ELF-1 (cell line): Measurements from ENCODE around the gene ZBTB9.

Experiments
- DNase-seq: peaks from one replicate; pipeline ENCODE4 v3.0.0-alpha.2; 2016; ENCODE audit warnings: low read depth, low spot score

The ZBTB9 gene

GRCh38 chr6:33454009-33454946, at the start of gene ZBTB9:
ZBTB9 (plus strand) TSS chr6:33454576; CDS start chr6:33455101, 525 bp downstream.
- peak; percentile 98 for DNase-seq

DNA sequence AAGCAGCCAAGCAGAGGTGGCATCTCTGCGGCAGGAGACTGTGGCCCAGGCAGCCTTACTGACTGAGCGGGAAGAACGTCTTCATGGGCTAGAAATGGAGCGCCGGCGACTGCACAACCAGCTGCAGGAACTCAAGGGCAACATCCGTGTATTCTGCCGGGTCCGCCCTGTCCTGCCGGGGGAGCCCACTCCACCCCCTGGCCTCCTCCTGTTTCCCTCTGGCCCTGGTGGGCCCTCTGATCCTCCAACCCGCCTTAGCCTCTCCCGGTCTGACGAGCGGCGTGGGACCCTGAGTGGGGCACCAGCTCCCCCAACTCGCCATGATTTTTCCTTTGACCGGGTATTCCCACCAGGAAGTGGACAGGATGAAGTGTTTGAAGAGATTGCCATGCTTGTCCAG, 49.5 kb upstream of the ZBTB9 start:
- no peak for DNase-seq

- no peak for DNase-seq
Observed at GRCh38 chr6:33405386-33405940, 48.9 kb upstream of the ZBTB9 start.

DNA sequence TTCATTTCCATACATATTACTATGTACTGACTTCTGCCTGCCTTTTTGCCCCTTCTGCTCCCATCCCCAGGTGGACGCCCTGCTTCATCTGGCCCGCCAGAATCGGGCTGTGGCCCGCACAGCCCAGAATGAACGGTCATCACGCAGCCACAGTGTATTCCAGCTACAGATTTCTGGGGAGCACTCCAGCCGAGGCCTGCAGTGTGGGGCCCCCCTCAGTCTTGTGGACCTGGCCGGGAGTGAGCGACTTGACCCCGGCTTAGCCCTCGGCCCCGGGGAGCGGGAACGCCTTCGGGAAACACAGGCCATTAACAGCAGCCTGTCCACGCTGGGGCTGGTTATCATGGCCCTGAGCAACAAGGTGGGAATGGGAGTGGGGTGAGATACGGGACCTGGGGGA, 48.2 kb upstream of the ZBTB9 start:
- no peak for DNase-seq

DNA sequence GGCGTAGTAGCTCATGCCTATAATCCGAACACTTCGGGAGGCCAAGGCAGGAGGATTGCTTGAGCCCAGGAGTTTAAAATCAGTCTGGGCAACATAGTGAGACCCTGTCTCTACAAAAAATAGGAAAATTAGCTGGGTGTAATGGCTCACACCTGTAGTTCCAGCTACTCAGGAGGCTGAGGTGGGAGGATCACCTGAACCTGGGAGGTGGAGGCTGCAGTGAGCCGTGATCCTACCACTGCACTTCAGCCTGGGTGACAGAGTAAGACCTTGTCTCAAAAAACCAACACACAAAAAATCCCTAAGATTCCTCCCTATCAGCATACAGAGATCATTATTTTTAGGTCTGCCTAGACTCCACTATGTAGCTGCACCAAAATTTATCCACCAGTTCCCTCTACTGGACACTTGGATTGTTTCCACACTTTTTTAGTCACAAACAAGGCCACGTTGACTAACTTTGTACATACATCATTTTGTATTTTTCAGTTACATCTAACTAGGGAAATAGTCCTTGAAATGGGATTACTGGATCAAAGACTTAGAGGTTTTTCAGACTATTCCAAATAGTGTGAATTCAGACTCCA, 47.2 kb upstream of the ZBTB9 start:
- no peak for DNase-seq

GRCh38 chr6:33410050-33410710, 44.2 kb upstream of the ZBTB9 start:
- DNase-seq: peak; percentile 99

GRCh38 chr6:33410711-33411631, 43.4 kb upstream of the ZBTB9 start, which contains the start of gene PHF1:
PHF1 (plus strand) TSS chr6:33411014; CDS start chr6:33412264, 1,250 bp downstream.
- peak; percentile 76 for DNase-seq

DNA sequence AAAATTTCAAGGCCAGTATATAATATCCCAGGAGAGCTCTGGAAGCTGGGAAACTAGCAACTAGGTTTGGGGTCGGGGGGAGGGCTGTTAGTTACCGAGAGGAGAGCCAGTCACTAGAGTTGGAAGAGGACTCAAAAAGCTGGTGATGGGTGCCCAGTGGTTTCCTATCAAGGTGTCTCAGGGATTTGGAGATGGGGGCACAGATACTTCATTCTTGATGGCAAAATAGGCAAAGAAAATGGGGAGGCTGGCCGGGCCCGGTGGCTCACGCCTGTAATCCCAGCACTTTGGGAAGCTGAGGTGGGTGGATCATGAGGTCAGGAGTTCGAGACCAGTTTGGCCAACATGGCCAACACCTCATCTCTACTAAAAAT, 42.8 kb upstream of the ZBTB9 start:
- DNase-seq: no peak

DNA sequence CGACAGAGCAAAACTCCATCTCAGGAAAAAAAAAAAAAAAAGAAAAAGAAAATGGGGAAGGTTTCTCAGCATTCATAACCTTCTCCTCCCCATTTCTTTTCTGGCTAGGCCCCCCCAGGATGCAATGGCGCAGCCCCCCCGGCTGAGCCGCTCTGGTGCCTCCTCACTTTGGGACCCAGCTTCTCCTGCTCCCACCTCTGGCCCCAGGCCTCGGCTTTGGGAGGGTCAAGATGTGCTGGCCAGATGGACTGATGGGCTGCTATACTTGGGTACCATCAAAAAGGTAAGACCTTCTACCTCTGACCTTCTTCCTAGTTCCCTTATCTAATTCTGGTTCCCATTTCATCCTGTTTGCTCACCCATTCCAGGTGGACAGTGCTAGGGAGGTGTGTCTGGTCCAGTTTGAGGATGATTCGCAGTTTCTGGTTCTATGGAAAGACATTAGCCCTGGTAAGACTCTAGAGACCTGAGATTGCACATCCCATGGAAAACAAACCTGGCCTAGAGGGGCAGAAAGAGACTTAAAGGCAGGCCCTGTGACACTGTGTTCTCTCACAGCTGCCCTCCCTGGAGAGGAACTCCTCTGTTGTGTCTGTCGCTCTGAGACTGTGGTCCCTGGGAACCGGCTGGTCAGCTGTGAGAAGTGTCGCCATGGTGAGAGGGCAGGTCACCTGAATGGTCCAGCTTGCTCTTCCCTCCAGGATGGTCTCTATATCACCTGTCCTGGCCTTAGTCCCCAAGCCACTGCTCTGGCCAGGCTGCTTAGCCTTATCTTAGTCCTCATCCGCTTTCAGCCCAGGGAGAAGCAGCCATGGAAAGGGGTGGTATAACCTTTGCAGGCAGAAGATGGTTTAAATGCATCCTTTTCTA, 42.0 kb upstream of the ZBTB9 start:
- DNase-seq: no peak

- DNase-seq: no peak
Observed at GRCh38 chr6:33413241-33414120, 40.9 kb upstream of the ZBTB9 start.

DNA sequence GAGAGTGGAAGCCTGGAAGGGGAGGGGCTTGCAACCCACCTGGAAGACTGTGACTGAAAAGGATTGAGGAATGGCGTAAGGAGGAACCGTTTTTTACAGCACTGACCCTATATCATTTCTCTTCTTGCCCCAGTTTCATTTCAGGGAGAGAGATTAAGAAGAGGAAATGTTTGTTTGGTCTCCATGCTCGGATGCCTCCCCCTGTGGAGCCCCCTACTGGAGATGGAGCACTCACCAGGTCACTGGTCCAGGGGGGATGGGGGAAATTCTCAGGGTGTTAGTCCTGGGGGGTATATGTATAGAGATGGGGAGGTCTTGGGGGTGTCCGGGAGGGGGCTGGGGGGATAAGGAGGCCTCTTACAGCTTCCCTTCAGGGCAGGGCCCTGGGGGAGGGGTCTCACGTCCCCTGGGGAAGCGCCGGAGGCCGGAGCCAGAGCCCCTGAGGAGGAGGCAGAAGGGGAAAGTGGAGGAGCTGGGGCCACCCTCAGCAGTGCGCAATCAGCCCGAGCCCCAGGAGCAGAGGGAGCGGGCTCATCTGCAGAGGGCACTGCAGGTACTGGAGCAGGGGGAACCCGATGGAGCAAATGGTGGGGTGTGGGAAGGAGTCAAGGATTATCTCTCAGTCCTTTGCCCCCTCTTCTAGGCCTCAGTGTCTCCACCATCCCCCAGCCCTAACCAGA, 39.6 kb upstream of the ZBTB9 start:
- DNase-seq: no peak

DNA sequence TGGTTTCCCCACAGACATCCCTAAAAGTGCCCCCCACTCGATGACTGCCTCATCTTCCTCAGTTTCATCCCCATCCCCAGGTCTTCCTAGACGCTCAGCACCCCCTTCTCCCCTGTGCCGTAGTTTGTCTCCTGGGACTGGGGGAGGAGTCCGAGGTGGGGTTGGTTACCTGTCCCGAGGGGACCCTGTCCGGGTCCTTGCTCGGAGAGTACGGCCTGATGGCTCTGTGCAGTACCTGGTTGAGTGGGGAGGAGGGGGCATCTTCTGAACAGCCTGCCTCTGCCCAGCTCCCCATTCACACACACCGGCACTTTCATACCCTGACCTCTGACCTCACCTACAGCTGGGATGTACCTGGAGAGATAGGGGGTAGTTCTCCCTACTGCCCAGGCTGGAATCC, 38.5 kb upstream of the ZBTB9 start:
- no peak for DNase-seq

DNA sequence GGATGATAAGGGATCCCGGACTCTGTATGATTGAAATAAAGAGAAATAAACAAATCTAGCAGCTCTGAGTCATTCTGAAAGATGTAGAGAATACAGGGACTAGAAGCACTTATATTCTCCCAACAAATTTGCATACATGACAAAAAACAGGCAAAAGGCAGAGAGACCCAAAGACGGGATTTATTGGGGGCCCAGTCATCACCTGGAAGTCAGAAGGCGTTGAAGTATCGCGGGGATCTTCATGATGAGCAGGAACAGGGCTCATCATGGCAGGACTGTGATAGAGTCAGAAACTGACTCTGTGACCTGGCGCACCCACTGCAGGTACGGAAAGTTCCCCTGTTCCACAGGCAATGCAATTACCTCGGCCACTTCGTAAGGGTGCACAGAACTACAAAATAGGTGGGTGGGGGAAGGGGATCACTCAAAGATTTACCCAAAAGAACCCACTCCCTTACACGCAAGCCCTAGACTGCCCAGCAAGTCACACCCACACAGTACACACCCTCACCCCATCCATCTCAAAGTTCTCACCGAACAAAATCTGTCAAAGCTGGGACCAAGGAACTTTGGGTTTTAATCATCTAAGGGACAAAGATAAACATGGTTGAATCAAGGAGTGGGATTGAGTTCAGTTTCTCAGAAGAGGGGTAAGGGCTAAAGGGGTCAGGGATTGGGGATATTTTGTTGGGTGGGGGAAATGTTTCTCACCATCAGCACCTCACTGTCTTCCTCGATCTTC, 37.8 kb upstream of the ZBTB9 start:
- DNase-seq: no peak

- no peak for DNase-seq
Observed at GRCh38 chr6:33417128-33417902, 37.1 kb upstream of the ZBTB9 start.

DNA sequence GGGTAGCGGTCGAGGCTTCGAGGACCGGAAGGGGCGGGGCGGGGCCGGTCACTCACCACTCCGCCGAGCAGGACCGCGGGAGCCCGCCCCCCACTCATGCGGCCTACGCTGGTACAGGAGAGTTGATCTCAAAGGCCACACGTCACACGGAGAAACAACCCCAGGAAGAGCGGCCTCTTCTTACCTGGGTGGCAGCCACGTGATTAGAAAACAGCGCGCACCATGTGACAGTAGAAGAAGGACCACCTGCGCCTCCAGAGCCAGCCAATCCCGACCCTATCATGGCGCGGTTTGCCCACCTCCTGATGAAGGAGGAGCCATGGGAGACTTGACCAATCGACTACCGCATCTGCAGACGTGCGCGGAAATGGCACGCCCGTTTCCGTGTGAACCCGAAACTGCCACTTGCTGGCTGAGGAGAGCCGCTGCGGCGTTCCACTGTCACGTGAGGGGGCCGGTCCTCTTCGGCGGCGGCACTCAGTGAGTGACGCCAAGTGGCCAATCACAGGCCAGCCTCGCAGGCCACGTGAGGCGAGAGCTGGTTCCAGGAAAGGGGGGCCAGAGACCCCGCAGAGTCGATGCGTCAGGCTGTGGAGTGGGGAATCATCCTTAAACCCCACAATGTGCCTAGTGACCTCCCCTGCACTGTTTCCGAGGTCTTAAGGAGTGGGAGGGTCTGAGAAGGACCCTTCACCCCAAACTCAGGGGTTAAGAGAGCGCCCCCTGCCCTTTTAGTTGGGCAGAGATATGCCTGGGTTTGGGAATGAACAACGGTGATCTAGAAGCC, 36.3 kb upstream of the ZBTB9 start, which contains the start of gene CUTA:
CUTA (minus strand) TSS at position 205 of the 787 bp plus-strand sequence; CDS start at position 98, 107 bp downstream.
- peak; percentile 100 for DNase-seq

GRCh38 chr6:33418690-33419291, 35.6 kb upstream of the ZBTB9 start:
- DNase-seq: peak; percentile 42
